HG03520 (cell line): Measurements from ENCODE around the gene MAPT.

Experiments used
- ATAC-seq: cut with Tn5 transposase; IDR thresholded peaks from one replicate; pipeline ENCODE4 v1.9.1; 2021; ENCODE audit warnings: mild to moderate bottlenecking, moderate library complexity; ENCODE audit not compliant: unreplicated experiment

Gene MAPT

DNA sequence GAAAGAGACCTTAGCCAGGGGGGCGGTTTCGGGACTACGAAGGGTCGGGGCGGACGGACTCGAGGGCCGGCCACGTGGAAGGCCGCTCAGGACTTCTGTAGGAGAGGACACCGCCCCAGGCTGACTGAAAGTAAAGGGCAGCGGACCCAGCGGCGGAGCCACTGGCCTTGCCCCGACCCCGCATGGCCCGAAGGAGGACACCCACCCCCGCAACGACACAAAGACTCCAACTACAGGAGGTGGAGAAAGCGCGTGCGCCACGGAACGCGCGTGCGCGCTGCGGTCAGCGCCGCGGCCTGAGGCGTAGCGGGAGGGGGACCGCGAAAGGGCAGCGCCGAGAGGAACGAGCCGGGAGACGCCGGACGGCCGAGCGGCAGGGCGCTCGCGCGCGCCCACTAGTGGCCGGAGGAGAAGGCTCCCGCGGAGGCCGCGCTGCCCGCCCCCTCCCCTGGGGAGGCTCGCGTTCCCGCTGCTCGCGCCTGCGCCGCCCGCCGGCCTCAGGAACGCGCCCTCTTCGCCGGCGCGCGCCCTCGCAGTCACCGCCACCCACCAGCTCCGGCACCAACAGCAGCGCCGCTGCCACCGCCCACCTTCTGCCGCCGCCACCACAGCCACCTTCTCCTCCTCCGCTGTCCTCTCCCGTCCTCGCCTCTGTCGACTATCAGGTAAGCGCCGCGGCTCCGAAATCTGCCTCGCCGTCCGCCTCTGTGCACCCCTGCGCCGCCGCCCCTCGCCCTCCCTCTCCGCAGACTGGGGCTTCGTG lies at the start of gene MAPT:
Gene MAPT, plus strand, starts transcription at position 533 of the 763 bp plus-strand sequence. CDS start 67,784 bp downstream, outside the sequence.
- peak; percentile 68 for ATAC-seq

DNA sequence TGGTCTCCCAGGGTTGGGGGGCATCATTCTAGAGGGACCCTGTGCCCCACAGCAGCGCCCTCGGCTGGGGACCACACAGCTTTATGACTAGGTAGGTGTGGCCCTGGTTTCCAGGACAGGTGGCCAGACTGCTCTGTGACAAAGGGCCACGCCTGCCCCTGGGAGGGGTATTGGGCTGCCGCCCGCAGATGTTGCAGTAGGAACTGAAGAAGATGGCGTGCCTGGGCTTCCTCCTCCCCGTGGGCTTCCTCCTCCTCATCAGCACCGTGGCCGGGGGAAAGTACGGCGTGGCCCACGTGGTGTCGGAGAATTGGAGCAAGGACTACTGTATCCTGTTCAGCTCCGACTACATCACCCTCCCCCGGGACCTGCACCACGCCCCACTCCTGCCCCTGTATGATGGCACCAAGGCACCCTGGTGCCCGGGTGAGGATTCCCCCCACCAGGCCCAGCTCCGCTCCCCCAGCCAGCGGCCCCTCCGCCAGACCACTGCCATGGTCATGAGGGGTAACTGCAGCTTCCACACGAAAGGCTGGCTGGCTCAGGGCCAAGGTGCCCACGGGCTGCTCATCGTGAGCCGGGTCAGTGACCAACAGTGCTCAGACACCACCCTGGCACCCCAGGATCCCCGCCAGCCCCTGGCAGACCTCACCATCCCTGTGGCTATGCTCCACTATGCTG lies 49.5 kb upstream of the MAPT start, which contains the start of gene SPPL2C:
Gene SPPL2C, plus strand, starts transcription at position 187 of the 681 bp plus-strand sequence. Its CDS starts 26 bp downstream, at position 213.
- ATAC-seq = no peak

DNA sequence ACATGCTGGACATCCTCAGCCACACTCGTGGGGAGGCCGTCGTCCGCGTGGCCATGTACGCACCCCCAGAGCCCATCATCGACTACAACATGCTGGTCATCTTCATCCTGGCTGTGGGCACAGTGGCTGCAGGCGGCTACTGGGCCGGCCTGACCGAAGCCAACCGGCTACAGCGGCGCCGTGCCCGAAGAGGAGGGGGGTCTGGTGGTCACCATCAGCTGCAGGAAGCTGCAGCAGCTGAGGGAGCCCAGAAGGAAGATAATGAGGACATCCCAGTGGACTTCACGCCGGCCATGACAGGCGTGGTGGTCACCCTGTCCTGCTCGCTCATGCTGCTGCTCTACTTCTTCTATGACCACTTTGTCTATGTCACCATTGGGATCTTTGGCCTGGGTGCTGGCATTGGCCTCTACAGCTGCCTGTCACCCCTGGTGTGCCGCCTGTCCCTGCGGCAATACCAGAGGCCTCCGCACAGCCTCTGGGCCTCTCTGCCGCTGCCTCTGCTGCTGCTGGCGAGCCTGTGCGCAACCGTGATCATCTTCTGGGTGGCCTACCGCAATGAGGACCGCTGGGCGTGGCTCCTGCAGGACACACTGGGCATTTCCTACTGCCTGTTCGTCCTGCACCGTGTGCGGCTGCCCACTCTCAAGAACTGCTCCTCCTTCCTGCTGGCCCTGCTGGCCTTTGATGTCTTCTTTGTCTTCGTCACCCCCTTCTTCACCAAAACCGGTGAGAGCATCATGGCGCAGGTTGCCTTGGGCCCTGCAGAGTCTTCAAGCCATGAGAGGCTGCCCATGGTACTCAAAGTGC lies 48.8 kb upstream of the MAPT start:
- no peak for ATAC-seq

DNA sequence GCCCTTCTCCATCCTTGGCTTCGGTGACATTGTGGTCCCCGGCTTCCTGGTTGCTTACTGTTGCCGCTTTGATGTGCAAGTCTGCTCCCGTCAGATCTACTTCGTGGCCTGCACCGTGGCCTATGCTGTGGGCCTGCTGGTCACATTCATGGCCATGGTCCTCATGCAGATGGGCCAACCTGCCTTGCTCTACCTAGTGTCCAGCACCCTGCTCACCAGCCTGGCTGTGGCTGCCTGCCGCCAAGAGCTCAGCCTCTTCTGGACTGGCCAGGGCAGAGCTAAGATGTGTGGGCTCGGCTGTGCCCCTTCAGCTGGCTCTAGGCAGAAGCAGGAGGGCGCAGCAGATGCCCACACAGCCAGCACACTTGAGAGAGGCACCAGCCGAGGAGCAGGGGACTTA lies 48.1 kb upstream of the MAPT start:
- ATAC-seq = no peak

DNA sequence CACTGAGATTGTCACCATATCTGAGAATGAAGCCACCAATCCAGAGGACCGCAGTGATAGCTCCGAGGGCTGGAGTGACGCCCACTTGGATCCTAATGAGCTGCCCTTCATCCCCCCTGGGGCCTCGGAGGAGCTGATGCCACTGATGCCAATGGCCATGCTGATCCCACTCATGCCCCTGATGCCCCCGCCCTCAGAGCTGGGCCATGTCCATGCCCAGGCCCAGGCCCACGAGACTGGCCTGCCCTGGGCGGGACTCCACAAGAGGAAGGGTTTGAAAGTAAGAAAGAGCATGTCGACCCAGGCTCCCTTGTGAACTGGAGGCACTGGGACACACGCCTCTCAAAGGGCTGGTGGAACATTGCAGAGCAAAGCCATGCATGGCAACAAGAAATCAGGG lies 47.7 kb upstream of the MAPT start:
- no peak for ATAC-seq

DNA sequence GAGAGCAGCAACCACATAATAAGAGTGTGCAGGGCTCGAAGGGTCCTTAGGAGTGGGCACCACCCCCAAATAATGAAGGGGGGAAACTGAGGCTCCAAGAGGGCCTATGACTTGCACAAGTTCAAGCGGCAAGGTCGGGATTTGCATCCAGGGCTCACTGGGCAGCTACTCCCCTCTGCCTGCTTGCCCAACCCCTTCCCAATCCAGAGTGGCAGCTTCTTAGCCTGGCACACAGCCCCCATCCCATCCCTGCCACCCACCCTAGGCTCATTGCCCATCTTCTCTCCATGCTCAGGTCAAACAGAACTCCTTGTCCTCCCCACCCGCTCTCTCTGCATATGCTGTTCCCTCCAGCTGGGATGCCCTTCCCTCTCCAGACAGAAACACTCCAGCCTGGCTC lies 47.3 kb upstream of the MAPT start:
- ATAC-seq = no peak

DNA sequence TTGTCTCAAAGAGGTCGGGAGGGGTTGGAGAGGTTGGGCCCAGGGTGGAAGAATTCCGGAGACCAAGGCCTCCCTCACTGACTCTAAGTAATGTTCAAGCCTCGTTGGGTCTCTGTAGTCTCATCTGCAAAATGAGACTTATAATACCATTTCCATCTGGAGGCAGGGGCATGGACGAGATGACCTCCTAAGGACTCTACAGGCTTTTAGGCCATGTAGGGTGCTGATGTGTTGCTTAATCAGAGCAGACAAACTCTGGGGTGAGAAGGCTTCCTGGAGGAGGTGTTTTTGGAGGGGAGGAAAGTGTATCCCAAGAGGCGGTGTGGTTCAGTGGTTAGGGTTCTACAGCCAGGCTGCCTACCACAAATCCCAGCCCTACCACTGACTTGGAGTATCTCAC lies 46.6 kb upstream of the MAPT start:
- ATAC-seq = no peak

DNA sequence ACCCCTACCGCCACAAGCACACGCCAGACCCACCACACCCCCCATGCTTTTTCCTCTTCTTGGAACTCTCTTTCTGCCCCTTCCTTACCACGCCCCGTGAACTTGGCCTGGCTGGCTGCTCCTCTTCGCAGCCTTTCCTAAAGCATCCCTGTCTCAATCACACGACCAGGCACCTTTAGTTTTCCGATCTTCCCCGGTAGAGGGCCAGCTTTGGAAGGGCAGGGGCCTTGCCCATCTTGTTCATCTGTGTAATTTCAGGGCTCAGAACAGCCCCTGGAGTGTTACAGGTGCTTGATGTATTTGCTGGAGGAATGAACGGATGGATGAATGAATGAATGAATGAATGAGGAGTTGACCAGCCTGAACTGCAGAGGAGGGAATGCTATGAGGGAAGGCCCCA lies 45.9 kb upstream of the MAPT start:
- no peak for ATAC-seq

DNA sequence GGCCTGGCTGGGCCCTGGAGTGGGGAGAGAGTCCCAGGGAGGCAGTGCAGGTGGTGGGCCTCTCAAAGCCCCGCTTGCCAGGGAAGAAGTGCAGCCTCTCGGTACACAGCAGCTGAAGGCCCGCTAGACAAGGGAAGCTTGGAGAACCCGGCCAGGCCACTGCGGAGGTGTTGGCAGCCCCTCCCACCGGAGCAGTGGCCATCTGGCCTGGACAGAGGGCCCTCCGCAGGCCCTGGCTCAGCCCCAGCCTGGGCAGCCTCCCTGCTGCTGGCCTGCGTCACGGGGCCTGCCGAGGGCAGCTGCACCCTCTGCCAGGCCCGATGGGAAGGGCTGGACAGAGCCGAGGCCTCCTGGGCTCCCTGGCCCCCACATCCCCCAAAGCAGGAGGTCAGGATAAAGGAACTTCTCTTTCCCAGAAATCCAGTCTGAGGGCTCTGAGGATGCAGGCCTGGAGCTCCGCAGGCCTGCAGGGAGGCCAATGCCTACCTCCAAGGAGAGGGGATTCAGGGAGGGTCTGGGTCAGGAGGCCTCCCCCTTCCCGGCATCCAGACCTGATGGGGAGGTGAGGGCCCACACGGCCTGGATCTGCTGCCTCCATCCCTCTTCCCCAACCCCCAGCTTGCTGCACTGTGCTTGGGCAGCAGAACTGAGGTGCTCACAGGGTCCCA lies 45.4 kb upstream of the MAPT start:
- no peak for ATAC-seq

DNA sequence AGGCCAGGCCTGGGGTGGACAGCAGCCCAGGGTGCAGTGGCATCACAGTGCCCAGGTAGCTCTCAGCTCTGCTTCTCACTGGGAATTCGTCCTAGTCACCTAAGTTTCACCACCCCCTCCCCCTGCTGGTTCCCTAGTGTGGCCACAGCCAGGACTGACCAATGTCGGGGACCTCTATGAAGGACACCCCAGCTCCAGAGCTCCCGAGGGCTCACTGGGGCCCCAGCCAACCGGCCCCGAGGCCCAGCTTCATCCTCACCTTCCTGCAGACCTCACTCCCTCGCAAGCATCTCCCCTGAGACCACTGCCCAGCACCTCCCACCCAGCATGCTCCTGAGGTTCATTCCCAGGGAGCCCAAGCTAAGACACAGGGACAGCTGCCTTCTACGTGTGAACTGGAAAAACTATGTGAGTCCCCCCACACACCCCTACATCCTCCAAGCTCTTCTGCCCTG lies 44.8 kb upstream of the MAPT start:
- no peak for ATAC-seq

DNA sequence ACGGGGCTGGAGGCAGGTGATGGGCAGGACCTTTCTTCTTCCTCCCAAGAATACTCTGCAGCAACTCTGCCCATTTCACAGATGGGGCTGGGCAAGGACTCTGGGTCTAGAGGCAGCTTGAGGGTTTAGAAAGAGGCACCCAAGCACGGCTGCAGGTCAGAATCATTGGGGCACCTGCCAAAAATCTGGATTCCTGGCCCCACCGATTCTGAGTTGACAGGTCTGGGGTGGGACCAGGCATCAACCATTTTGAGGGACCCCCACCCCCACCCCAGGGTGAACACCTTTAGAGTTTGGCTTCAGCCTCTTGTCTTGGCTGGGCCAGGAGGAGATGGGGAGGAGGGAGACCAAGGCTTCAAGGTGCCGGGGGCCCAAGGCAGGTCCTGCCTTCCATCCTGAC lies 44.3 kb upstream of the MAPT start:
- no peak for ATAC-seq

DNA sequence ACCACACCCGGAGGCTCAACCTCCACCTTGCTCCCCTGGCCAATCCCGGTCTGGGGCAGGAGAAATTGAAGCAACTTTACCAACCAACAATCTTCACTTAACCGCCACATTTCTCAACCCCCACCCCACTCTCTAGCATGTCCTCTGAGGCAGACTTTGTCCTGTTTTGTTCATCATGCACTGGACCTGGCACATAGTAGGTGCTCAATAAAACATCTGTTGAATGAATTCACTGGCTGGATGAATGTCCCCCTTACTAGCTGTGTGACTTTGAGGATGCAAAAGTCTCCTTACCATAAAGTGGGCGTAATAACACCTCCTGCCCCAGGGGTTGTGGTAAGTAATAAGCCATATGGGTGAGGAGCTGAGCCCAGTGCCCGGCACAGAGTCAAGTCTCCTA lies 43.9 kb upstream of the MAPT start:
- no peak for ATAC-seq

DNA sequence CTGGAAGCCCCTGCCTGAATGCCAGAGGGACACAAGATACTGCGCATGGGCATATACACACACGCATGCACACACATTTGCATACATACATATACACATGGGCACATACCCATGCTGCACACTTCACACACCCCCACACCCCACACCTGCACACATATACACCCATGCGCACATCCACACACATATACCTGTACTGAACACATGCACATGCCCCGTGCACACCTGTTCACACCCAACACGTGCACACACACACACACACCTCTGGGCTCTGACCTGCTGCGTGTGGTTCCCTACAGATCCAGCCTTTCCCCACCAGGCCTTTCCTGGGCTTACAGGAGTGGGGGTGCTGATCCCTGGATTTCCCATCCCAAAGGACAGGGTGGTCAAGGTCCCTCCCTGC lies 43.3 kb upstream of the MAPT start:
- no peak for ATAC-seq

DNA sequence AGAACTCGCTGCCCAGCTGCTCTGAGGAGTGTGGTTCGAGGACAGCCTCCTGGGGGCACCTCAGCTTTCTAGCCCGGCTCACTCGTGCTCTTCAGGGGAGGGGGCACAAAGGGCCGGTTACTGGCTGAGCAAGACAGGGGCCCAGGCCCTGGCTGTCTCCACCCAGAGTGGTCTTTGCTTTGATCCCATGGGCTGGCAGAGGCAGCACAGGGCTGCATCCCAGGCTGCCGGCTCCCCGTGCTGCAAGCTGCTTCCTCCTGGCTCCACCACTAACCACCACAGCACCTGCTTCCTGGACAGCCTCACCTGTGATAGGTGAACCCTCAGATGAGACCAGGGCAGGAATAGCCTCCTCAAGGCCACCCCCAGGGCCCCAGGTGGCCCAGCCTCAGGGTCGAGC lies 42.9 kb upstream of the MAPT start:
- no peak for ATAC-seq

DNA sequence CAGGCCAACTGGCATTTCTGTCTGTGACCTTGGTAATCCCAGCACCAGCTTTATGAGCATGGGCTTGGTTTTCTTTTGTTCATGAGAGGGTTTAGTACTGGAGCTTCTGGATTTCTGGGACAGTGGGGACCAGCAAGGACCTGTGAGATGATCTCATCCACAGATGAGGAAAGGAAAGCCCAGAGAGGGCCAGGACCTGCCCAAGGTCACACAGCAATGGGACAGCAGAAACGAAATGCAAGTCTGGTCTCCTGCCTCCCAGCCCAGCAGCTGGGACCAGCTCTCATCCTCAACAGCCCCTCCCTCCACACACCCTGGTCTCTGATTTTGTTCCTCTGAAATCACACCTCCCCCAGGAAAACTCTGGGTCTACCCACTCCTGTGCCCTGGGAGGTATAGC lies 42.5 kb upstream of the MAPT start:
- ATAC-seq = no peak

DNA sequence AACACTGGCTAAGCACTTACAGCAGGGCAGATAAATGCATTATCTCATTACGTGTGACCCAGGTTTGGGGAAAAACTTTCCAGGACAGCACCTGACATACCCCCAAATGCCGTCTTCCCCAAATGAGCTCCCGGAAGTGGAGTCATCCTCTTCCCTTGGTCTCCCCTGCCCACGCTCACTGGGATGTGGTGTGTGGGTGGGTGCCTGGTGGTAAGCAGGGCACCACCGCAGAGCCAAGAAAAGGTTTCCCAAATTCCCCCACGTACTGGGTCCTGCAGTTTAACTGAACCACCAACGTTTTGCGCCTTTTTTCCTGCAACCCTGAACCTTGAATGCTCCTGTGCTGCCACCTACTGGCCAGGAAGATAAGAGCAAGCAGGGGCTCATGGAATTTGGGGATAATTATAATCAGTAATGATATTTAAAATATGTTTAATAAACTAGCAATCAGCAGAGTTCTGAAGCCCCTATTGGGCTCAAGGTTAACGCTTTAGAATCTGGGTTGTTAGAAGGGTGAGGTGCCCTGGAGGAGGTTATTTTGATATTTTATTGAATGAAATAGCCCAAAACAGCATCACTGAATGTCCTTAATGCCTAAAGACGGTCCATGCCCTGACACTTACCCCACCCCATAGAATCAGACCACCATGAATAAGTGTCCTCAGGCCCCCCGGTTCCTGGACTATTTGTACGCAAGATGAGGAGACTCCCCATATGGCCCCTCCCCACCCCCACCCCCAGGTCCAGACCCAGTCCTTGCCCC lies 41.6 kb upstream of the MAPT start:
- ATAC-seq = no peak

DNA sequence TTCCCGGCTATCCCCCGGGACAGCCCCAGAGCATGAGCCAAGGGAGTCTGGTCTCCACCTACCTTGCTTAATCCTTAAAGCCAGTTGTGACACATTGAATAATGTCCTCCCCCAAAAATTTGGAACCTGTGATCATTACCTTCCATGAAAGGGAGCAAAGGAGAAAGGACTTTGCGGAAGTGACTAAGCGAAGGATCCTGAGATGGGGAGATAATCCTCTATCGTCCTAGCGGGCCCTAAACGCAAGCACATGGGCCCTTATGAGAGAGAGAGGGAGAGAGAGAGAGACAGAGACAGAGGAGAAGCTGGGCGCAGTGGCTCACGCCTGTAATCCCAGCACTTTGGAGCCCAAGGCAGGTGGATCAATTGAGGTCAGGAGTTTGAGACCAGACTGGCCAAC lies 40.1 kb upstream of the MAPT start:
- no peak for ATAC-seq

DNA sequence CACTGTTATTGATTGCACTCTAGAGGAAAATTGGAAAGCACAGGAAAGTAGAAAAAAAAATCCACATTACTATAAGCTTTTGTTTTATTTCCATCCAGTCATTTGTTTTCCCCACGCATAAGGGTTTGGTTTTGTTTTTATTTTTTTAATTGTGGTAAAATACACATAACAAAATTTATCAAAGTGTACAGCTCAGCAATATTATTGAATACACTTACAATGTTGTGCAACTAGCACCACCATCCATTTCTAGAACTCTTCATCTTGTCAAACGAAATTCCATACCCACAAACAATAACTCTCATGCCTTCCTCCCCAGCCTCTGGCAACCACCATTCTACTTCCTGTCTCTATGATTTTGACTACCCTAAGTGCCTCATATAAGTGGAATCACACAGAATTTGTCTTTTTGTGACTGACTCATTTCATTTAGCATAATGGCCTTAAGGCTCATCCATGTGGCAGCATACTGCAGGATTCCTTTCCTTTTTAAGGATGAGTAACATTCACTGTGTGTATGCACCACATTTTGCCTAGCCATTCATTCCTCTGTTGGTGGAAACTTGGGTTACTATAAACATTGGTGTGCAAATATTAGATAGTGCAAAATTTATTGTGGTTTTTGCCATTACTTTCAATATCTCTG lies 38.5 kb upstream of the MAPT start:
- ATAC-seq = no peak

DNA sequence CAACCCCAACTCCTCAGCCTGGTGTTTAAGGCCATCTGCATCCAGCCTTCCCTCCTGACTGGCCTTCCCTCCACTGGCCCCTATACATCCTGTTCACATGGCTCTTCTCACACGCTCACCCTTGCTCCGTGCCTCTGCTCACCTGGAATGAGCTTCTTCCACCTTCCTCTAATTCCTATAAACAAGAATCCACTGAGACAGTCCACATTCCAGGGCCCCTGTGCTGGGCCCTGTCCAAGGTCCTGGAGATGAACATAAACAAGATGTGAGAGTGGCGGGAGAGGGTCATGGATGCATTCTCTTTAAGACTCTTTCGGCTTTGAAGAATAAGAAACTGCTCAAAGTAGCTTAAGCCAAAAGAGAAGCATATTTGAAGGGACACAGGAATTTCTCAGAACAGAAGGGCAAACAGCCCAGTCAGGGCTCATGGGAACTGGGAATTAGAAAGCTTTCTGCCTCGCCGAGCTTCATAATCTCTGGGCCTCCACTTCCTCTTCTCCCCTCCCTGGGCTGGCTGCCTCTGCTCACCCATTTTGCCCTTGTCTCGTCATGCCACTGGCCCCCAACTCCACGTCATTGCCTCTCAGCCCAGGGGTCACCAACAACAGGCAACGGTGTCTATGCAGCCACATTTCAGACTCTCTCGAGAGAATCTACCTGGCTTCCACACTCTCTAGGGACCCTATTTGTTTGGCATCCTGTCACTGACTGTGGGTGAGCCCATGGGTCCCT lies 36.2 kb upstream of the MAPT start:
- ATAC-seq = no peak
